Sigmoid colon (tissue), 7 donors: ENCODE measurements around the gene MORF4L2. TPM values are rescaled to one million over a fixed set of nuclear protein-coding genes. Genes with fewer than 3 reads are reported as not detected.

Experiments used
- DNase-seq: peaks from one replicate; pipeline ENCODE4 v3.0.0-alpha.2; 2019
- H3K27ac ChIP-seq, 4 donors: fragments of 200-600 bp; sonication (generic); one replicate each; pipeline ENCODE4 v1.5.1; 2016 to 2019; ENCODE audit warnings: mild to moderate bottlenecking in 1 of 4
- H3K27me3 ChIP-seq, 3 donors: fragments of 200-600 bp; sonication (generic); one replicate each; pipeline ENCODE4 v1.5.1; 2019; ENCODE audit warnings: mild to moderate bottlenecking in 1 of 3
- H3K36me3 ChIP-seq, 4 donors: fragments of 200-600 bp; sonication (generic); one replicate each; pipeline ENCODE4 v1.5.1; 2016 to 2019
- H3K4me1 ChIP-seq, 4 donors: fragments of 200-600 bp; sonication (generic); one replicate each; pipeline ENCODE4 v1.5.1; 2017 to 2019
- H3K4me3 ChIP-seq, 4 donors: fragments of 200-600 bp; sonication (generic); one replicate each; pipeline ENCODE4 v1.5.1; 2017 to 2019; ENCODE audit warnings: mild to moderate bottlenecking in 2 of 4, moderate library complexity in 1 of 4
- H3K9me3 ChIP-seq, 4 donors: fragments of 200-600 bp in 3 of 4; sonication (generic) in 3 of 4; one replicate each; pipeline versions ENCODE4 v1.5.1 to v1.6.1; 2013 to 2019
- EP300 ChIP-seq, 4 donors: sonication (generic); formaldehyde crosslinking; IDR thresholded peaks; one replicate each; pipeline ENCODE4 v1.6.1; 2017; ENCODE audit warnings: antibody characterized with exemption in 4 of 4
- POLR2A ChIP-seq, 2 donors: fragments of 450-650 bp; IDR thresholded peaks; one replicate each; pipeline ENCODE4 v1.6.1; 2016; ENCODE audit warnings: antibody characterized with exemption in 2 of 2, mild to moderate bottlenecking in 2 of 2, moderate library complexity in 2 of 2
- POLR2AphosphoS5 ChIP-seq, 4 donors: sonication (generic); formaldehyde crosslinking; IDR thresholded peaks; one replicate each; pipeline ENCODE4 v1.6.1; 2017; ENCODE audit warnings: antibody characterized with exemption in 4 of 4
- WGBS, 2 donors: extraction: QIAGEN DNeasy Blood & Tissue Kit; methylation state at CpG; one replicate each; pipeline ENCODE4 v1.1.7; 2013; 5-methylcytosine and 5-hydroxymethylcytosine counted together
- intact Hi-C: fragments of 100-400 bp; cut with DNase I; formaldehyde crosslinking; loops from one replicate; pipeline ENCODE4 v1.15.1; 2023
- polyA plus RNA-seq, 3 donors: library from polyadenylated mRNA; stranded (reverse); fragments of 200-250 nt; gene quantifications; one replicate each; pipeline ENCODE4 v1.2.3, GENCODE V29; 2013
- total RNA-seq, 4 donors: library from RNA; depleted of rRNA; stranded (reverse); fragments of >200 nt; gene quantifications; one replicate each; pipeline ENCODE4 v1.1.0, GENCODE V29; 2016
- TF ChIP-seq, protein P1 (sequence below), 4 experiments: fragments of 450-650 bp in 3 of 4; fragments of 200-600 bp in 1 of 4; IDR thresholded peaks; one replicate each; pipeline ENCODE4 v1.5.1; 2016 to 2019; ENCODE audit warnings: antibody characterized with exemption in 4 of 4, mild to moderate bottlenecking in 3 of 4, moderate library complexity in 2 of 4
- donor health status: healthy with polysubstance abuse.
- donor health status: Bipolar disorder and iron deficiency.
- donor health status: healthy.

MORF4L2 gene, protein sequence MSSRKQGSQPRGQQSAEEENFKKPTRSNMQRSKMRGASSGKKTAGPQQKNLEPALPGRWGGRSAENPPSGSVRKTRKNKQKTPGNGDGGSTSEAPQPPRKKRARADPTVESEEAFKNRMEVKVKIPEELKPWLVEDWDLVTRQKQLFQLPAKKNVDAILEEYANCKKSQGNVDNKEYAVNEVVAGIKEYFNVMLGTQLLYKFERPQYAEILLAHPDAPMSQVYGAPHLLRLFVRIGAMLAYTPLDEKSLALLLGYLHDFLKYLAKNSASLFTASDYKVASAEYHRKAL
- total RNA-seq: 100 to 1,000 TPM; 171 to 255 (median 215) TPM
- 100 to 1,000 TPM; 180 to 224 (median 219) TPM for polyA plus RNA-seq

DNA sequence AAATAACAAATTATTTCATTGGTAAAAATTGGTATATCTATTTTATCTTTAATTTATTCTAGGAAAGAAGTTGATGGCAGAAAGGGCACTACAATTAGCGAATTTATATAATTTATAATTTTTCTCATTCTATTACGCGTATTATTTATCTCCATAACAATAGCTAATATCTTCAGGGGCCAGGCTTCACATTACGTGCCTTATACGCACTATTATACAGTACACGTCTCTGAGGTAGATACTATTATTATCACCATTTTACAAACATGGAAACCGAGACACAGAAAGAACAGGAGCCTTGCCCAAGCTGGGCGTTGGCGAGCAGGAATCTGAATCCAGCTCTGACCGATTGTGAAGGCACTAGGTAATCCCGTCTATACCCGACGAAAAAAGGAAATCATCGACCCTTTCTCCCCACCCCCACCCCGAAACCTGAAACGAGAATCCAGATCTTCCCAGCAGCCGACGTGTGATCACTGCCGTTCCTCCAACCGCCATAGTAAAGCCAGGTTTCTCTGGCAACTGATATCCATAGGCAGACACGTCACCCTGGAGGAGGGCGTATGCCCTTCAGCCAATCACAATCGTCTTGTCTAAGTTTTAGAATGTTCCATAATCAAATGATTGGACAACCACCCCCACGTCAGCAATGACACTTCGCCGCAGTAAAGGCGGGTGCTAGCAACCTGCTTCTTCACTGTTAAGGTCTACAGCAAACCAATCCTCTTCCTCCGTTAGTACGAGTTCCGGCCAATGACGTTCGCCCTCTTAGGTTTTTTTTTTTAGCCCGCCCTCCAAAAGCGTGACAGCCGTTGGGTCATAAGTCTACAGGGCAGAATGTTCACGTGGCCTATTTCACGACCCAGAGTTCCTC lies at the start of gene MORF4L2:
Gene MORF4L2, minus strand, starts transcription at position 501 of the 874 bp plus-strand sequence. CDS start 9,672 bp downstream, outside the sequence.
- TF ChIP-seq POLR2AphosphoS5 (IDR thresholded peaks at IDR 0.05): peak; percentile 97 to 99 (median 98)
- TF ChIP-seq, protein P1, sequence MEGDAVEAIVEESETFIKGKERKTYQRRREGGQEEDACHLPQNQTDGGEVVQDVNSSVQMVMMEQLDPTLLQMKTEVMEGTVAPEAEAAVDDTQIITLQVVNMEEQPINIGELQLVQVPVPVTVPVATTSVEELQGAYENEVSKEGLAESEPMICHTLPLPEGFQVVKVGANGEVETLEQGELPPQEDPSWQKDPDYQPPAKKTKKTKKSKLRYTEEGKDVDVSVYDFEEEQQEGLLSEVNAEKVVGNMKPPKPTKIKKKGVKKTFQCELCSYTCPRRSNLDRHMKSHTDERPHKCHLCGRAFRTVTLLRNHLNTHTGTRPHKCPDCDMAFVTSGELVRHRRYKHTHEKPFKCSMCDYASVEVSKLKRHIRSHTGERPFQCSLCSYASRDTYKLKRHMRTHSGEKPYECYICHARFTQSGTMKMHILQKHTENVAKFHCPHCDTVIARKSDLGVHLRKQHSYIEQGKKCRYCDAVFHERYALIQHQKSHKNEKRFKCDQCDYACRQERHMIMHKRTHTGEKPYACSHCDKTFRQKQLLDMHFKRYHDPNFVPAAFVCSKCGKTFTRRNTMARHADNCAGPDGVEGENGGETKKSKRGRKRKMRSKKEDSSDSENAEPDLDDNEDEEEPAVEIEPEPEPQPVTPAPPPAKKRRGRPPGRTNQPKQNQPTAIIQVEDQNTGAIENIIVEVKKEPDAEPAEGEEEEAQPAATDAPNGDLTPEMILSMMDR (IDR thresholded peaks at IDR 0.05): no peak
- no peak for TF ChIP-seq EP300 (IDR thresholded peaks at IDR 0.05)
- TF ChIP-seq POLR2A (IDR thresholded peaks at IDR 0.05): peak; percentile 85 to 87
- H3K4me1 ChIP-seq: peaks cover 0 to 30% (median 4%) of the 10 kb centered on the region in 4 donors
- WGBS, 2 donors: 0% methylated on average over 37 of the region's 37 CpGs
- peak; percentile 98 for DNase-seq
- H3K4me3 ChIP-seq: peak within 1 kb of the TSS; percentile 47 to 59 (median 56)
- H3K27me3 ChIP-seq: no peaks in the 10 kb centered on the region
- H3K36me3 ChIP-seq: peaks cover 0 to 31% (median 2%) of the 10 kb centered on the region in 4 donors
- intact Hi-C loops: loop anchor here (2.0 to 5.0 kb wide), 4 partner anchors 58 to 154 kb away; partner anchors contain the start of genes RAB9B, TCEAL1 and TCEAL4
- H3K9me3 ChIP-seq: no peaks in the 10 kb centered on the region
- H3K27ac ChIP-seq: peak within 1 kb of the TSS; percentile 90 to 95 (median 92)

DNA sequence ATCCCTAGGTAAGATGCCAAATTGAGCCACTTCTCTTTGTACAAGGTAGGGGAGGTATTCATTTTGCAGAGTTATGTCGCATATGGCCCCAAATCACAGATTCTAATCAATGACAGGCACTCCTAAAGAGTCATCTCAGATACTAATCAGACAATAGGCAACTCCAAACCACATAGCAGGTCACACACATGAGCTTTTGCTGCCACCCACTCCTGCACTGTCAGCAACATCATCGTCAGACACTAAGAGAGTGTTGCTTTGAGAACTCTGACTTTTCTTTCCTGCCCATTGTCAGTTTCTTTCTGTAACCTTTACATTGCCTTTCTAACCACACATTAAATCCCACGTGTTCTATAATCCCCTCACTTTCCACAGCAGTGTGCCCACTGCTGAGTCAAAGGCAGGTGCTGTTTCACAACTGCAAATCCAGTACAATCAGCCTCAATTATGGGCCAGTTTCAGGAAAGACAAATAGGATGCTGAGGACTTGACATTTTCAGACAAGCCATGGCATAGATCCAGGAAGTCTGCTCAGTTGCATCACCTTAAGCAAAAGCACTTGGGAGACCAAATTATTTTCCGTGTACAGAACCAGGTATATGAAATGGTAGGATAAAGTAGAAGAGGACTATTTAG lies 47.7 kb upstream of the MORF4L2 start:
- Histone ChIP-seq H3K36me3 (no peaks in the 10 kb centered on the region), H3K4me1 (no peaks in the 10 kb centered on the region), H3K27ac (no peak overlapping the region), H3K27me3 (no peaks in the 10 kb centered on the region), H3K9me3 (no peaks in the 10 kb centered on the region), H3K4me3 (no peak overlapping the region)
- intact Hi-C loops: no loop called here
- DNase-seq: no peak
- no peak for TF ChIP-seq EP300 (IDR thresholded peaks at IDR 0.05)
- TF ChIP-seq, protein P1 (IDR thresholded peaks at IDR 0.05): no peak
- TF ChIP-seq POLR2AphosphoS5 (IDR thresholded peaks at IDR 0.05): no peak
- TF ChIP-seq POLR2A (IDR thresholded peaks at IDR 0.05): no peak
- WGBS, 2 donors: 67 to 76% methylated on average over 4 of the region's 4 CpGs

DNA sequence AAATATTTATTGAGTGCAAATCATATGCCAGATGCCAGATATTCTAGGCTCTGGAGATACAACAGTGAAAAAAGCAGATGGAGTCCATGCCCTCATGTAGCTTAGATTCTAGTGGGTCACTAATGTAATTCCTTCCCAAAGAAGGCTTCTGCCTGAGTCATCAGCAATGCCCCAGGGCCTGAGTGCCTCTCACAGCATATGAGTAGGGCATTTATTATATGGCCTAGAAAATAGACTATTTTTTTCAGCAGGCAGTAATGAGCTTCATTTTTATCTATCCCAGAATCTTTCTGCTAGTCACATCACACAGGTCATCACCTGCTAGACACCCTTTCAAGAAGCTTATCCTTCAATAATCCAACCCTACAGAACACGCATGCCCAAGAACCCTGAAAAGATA lies 46.5 kb upstream of the MORF4L2 start:
- intact Hi-C loops: no loop called here
- Histone ChIP-seq H3K36me3 (no peaks in the 10 kb centered on the region), H3K27me3 (peaks cover 0 to 2% (median 0%) of the 10 kb centered on the region in 3 donors), H3K9me3 (no peaks in the 10 kb centered on the region), H3K4me1 (no peaks in the 10 kb centered on the region), H3K27ac (no peak overlapping the region), H3K4me3 (no peak overlapping the region)
- 98 to 100% methylated on average over 1 of the region's 1 CpG for WGBS, 2 donors
- TF ChIP-seq, protein P1 (IDR thresholded peaks at IDR 0.05): no peak
- TF ChIP-seq EP300 (IDR thresholded peaks at IDR 0.05): no peak
- TF ChIP-seq POLR2AphosphoS5 (IDR thresholded peaks at IDR 0.05): no peak
- TF ChIP-seq POLR2A (IDR thresholded peaks at IDR 0.05): no peak
- no peak for DNase-seq

DNA sequence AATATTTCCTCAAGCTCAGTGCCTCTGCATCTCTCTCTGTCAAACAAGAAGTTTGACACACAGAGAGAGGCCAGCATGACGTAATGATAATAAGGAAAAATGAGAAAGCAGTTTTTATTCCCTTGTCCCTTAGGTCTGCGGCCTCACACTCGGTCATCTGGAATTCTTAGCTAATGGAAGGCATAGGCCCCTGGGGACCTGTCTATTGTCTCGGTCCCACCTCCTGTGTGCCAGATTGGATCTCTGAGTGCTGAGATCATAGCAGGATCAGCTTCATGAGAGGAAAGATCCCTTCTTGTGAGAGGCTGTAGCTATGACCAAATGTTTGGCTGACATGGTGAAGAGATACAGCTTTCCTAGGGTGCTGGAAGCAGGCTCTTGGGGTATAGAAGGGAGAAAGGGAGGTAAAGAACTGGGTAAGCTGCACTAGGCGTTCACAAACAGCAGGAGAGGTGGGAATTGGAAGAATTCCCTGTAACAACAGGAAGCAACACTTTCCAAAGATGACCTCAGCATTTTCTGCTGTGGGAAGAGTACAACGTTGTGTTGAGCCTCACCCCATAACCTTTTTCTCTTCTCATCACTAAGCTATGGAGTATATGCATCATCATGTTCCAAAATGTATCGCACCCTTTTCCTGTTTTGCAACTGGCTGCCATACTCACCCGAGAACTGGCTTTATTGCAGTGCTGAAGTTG lies 44.4 kb upstream of the MORF4L2 start:
- intact Hi-C loops: no loop called here
- TF ChIP-seq POLR2A (IDR thresholded peaks at IDR 0.05): no peak
- TF ChIP-seq, protein P1 (IDR thresholded peaks at IDR 0.05): no peak
- TF ChIP-seq POLR2AphosphoS5 (IDR thresholded peaks at IDR 0.05): no peak
- TF ChIP-seq EP300 (IDR thresholded peaks at IDR 0.05): no peak
- H3K4me3 ChIP-seq: no peak overlapping the region
- DNase-seq: no peak
- H3K27ac ChIP-seq: no peak overlapping the region
- no peaks in the 10 kb centered on the region for H3K36me3 ChIP-seq
- 64 to 72% methylated on average over 8 of the region's 8 CpGs for WGBS, 2 donors
- H3K4me1 ChIP-seq: no peaks in the 10 kb centered on the region
- H3K9me3 ChIP-seq: no peaks in the 10 kb centered on the region
- H3K27me3 ChIP-seq: peaks cover 0 to 2% (median 0%) of the 10 kb centered on the region in 3 donors
